Nephron (organoid): ENCODE data around the gene KLHL26.

Source experiments
- H3K27ac Mint-ChIP-seq, 3 experiments: 2 replicates each; pipeline ENCODE4 v1.8.0; 2020; ENCODE audit warnings: mixed read lengths in 3 of 3, mild to moderate bottlenecking in 2 of 3, moderate library complexity in 1 of 3
- H3K27me3 Mint-ChIP-seq: 2 replicates; pipeline ENCODE4 v1.8.0; 2021; ENCODE audit warnings: low read depth, mild to moderate bottlenecking, moderate library complexity, mixed read lengths
- H3K36me3 Mint-ChIP-seq: 2 replicates; pipeline ENCODE4 v1.8.0; 2020; ENCODE audit warnings: low read depth, mixed read lengths
- H3K4me1 Mint-ChIP-seq: 2 replicates; pipeline ENCODE4 v1.8.0; 2020; ENCODE audit warnings: mixed read lengths
- H3K4me3 Mint-ChIP-seq, 3 experiments: 2 replicates each; pipeline ENCODE4 v1.8.0; 2020; ENCODE audit warnings: mild to moderate bottlenecking in 3 of 3, mixed read lengths in 3 of 3, moderate library complexity in 2 of 3
- H3K9me3 Mint-ChIP-seq: 2 replicates; pipeline ENCODE4 v1.8.0; 2020; ENCODE audit warnings: mixed read lengths
- TF ChIP-seq, protein P1 (sequence below), 3 experiments: fragments of 200-600 bp; sonication (generic); IDR thresholded peaks; one replicate each; pipeline ENCODE4 v1.5.0; 2021; ENCODE audit warnings: antibody characterized with exemption in 3 of 3; ENCODE audit not compliant: unreplicated experiment in 3 of 3

Gene KLHL26

DNA sequence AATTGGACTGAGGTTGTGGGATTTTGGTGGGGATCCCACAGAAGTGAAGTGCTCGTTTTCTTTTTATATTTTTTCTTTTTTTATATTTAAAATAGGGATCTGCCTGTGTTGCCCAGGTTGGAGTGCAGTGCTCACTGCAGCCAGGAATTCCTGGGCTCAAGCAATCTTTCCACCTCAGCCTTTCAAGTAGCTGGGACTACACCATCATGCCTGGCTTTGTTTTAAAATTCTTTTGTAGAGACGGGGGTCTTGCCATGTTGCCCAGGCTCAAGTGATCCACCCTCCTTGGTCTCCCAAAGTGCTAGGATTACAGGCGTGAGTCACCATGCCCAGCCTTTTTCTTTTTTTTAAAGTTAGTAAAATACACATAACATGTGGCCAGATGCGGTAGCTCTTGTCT, 67.2 kb downstream of the KLHL26 start:
- no peaks in the 10 kb centered on the region for H3K27me3 Mint-ChIP-seq
- no peaks in the 10 kb centered on the region for H3K9me3 Mint-ChIP-seq
- TF ChIP-seq, protein P1, sequence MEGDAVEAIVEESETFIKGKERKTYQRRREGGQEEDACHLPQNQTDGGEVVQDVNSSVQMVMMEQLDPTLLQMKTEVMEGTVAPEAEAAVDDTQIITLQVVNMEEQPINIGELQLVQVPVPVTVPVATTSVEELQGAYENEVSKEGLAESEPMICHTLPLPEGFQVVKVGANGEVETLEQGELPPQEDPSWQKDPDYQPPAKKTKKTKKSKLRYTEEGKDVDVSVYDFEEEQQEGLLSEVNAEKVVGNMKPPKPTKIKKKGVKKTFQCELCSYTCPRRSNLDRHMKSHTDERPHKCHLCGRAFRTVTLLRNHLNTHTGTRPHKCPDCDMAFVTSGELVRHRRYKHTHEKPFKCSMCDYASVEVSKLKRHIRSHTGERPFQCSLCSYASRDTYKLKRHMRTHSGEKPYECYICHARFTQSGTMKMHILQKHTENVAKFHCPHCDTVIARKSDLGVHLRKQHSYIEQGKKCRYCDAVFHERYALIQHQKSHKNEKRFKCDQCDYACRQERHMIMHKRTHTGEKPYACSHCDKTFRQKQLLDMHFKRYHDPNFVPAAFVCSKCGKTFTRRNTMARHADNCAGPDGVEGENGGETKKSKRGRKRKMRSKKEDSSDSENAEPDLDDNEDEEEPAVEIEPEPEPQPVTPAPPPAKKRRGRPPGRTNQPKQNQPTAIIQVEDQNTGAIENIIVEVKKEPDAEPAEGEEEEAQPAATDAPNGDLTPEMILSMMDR (IDR thresholded peaks at IDR 0.05; ENCODE audit: unreplicated experiment in 3 of 3): no peak
- peaks cover 37% of the 10 kb centered on the region for H3K4me1 Mint-ChIP-seq
- H3K36me3 Mint-ChIP-seq: no peaks in the 10 kb centered on the region
- no peak overlapping the region for H3K27ac Mint-ChIP-seq
- H3K4me3 Mint-ChIP-seq: no peak overlapping the region

DNA sequence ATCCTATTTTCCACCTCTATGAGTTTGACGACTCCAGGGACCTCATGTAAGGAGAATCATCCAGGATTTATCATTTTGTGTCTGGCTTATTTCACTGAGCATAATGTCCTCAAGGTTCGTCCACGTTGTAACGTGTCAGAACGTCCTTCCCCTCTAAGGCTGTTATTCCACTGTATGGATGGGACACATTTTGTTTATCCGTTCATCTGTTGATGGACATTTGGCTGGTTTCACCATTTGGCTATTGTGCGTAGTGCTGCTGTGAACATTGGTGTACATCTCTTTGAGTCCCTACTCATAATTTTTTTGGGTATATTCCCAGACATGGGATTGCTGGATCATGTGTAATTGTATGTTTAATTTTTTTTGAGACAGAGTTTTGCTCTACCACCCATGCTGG, 68.1 kb downstream of the KLHL26 start:
- H3K36me3 Mint-ChIP-seq: no peaks in the 10 kb centered on the region
- TF ChIP-seq, protein P1 (IDR thresholded peaks at IDR 0.05; ENCODE audit: unreplicated experiment in 3 of 3): no peak
- H3K9me3 Mint-ChIP-seq: no peaks in the 10 kb centered on the region
- H3K4me1 Mint-ChIP-seq: peaks cover 32% of the 10 kb centered on the region
- no peak overlapping the region for H3K4me3 Mint-ChIP-seq
- no peaks in the 10 kb centered on the region for H3K27me3 Mint-ChIP-seq
- H3K27ac Mint-ChIP-seq: peak overlapping the region in 1 of 3 experiments; percentile 22

GRCh38 chr19:18708452-18709231, 71.8 kb downstream of the KLHL26 start:
- TF ChIP-seq, protein P1 (IDR thresholded peaks at IDR 0.05; ENCODE audit: unreplicated experiment in 3 of 3): no peak
- Mint-ChIP-seq H3K27me3 (no peaks in the 10 kb centered on the region), H3K27ac (peak overlapping the region in 1 of 3 experiments; percentile 54), H3K4me1 (peaks cover 33% of the 10 kb centered on the region), H3K36me3 (no peaks in the 10 kb centered on the region), H3K9me3 (no peaks in the 10 kb centered on the region), H3K4me3 (no peak overlapping the region)

- TF ChIP-seq, protein P1 (IDR thresholded peaks at IDR 0.05; ENCODE audit: unreplicated experiment in 3 of 3): no peak
- H3K27me3 Mint-ChIP-seq: no peaks in the 10 kb centered on the region
Measured at GRCh38 chr19:18709546-18709945, 72.7 kb downstream of the KLHL26 start.

DNA sequence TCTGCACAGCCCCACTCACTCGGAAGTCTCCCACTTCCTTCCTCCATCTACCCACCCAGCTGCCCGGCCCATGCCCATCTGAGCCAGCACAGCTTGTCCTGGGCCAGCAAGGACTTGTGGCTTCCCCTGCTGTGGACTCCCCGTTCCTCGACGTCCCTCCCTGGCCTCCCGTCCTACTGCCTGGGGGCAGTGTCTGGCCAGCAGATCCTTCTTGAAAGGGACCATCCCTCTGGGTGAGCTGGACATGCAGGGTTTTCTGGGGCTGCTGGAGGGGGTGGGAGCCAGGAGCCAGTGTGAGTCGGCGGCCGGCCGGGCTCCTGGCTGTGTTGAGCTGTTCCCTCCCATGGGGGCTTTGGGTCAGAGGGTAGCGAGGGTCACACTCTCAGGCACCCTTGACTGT, 73.4 kb downstream of the KLHL26 start:
- Mint-ChIP-seq H3K9me3 (no peaks in the 10 kb centered on the region), H3K27me3 (no peaks in the 10 kb centered on the region), H3K36me3 (peaks cover 2% of the 10 kb centered on the region), H3K27ac (no peak overlapping the region), H3K4me1 (peaks cover 27% of the 10 kb centered on the region), H3K4me3 (no peak overlapping the region)
- TF ChIP-seq, protein P1 (IDR thresholded peaks at IDR 0.05; ENCODE audit: unreplicated experiment in 3 of 3): no peak

More at GRCh38 chr19:18709546-18709945, 72.7 kb downstream of the KLHL26 start:
- Mint-ChIP-seq H3K9me3 (no peaks in the 10 kb centered on the region), H3K4me3 (no peak overlapping the region), H3K36me3 (no peaks in the 10 kb centered on the region), H3K4me1 (peaks cover 33% of the 10 kb centered on the region), H3K27ac (no peak overlapping the region)
